Esophagus squamous epithelium (tissue), 5 donors: Measurements from ENCODE around the gene HIRA. TPM values are rescaled to one million over a fixed set of nuclear protein-coding genes. Genes with fewer than 3 reads are reported as not detected.

Experiments used
- DNase-seq: peaks from one replicate; lab custom pipeline; 2025; lab: John Stamatoyannopoulos, UW
- H3K27ac ChIP-seq, 4 donors: fragments of 200-600 bp; sonication (generic); one replicate each; pipeline ENCODE4 v1.5.1; 2016 to 2019; ENCODE audit warnings: mild to moderate bottlenecking in 1 of 4
- H3K27me3 ChIP-seq, 4 donors: fragments of 200-600 bp; sonication (generic); 1 replicate in 3 of 4; 2 replicates in 1 of 4; pipeline versions ENCODE4 v1.5.1 to v1.6.0; 2017 to 2021; ENCODE audit warnings: antibody characterized with exemption in 1 of 4
- H3K36me3 ChIP-seq, 3 donors: fragments of 200-600 bp; sonication (generic); one replicate each; pipeline ENCODE4 v1.5.1; 2016 to 2019
- H3K4me1 ChIP-seq, 3 donors: fragments of 200-600 bp; sonication (generic); one replicate each; pipeline ENCODE4 v1.5.1; 2017 to 2019
- H3K4me3 ChIP-seq, 4 donors: fragments of 200-600 bp; sonication (generic); 1 replicate in 3 of 4; 2 replicates in 1 of 4; pipeline ENCODE4 v1.5.1; 2016 to 2019; ENCODE audit warnings: mild to moderate bottlenecking in 2 of 4, moderate library complexity in 1 of 4
- H3K9me3 ChIP-seq, 3 donors: fragments of 200-600 bp; sonication (generic); one replicate each; pipeline ENCODE4 v1.5.1; 2016 to 2019
- CTCF ChIP-seq, 6 experiments: fragments of 450-650 bp in 4 of 6; fragments of 200-600 bp in 2 of 6; sonication (generic) in 2 of 6; IDR thresholded peaks; one replicate each; pipeline ENCODE4 v1.5.1; 2016 to 2019; ENCODE audit warnings: antibody characterized with exemption in 6 of 6, mild to moderate bottlenecking in 4 of 6, moderate library complexity in 4 of 6
- POLR2A ChIP-seq, 4 donors: fragments of 450-650 bp; IDR thresholded peaks; one replicate each; pipeline ENCODE4 v1.6.1; 2017; ENCODE audit warnings: antibody characterized with exemption in 4 of 4, mild to moderate bottlenecking in 4 of 4, moderate library complexity in 3 of 4
- WGBS, 2 donors: methylation state at CpG; one replicate each; pipeline ENCODE4 v1.1.5; 2018; 5-methylcytosine and 5-hydroxymethylcytosine counted together
- intact Hi-C: fragments of 100-400 bp; cut with DNase I; formaldehyde crosslinking; loops from one replicate; pipeline ENCODE4 v1.15.0; 2022
- total RNA-seq, 4 donors: library from RNA; depleted of rRNA; stranded (reverse); fragments of >200 nt; gene quantifications; one replicate each; pipeline ENCODE4 v1.1.0, GENCODE V29; 2016
- donor health status: DM: yes; HTN: yes; CAD: no.

HIRA gene
- total RNA-seq, 4 donors from 2014 or later, result 11.2 to 19.8 (median 14.4) TPM

- H3K4me1 ChIP-seq, result no peaks in the 10 kb centered on the region
- intact Hi-C loops, result no loop called here
- no peaks in the 10 kb centered on the region for H3K9me3 ChIP-seq
- H3K27me3 ChIP-seq, result no peaks in the 10 kb centered on the region
- H3K4me3 ChIP-seq, result no peak overlapping the region
- 80 to 93% methylated on average over 4 to 6 of the region's 6 CpGs for WGBS, 2 donors
- TF ChIP-seq POLR2A (IDR thresholded peaks at IDR 0.05) (no peak), CTCF (IDR thresholded peaks at IDR 0.05) (no peak)
- H3K36me3 ChIP-seq, result peaks cover 16 to 100% (median 43%) of the 10 kb centered on the region in 3 donors
- DNase-seq, result no peak
- no peak overlapping the region for H3K27ac ChIP-seq
These were observed 79.9 kb downstream of the HIRA start for GRCh38 chr22:19351604-19352003.

DNA sequence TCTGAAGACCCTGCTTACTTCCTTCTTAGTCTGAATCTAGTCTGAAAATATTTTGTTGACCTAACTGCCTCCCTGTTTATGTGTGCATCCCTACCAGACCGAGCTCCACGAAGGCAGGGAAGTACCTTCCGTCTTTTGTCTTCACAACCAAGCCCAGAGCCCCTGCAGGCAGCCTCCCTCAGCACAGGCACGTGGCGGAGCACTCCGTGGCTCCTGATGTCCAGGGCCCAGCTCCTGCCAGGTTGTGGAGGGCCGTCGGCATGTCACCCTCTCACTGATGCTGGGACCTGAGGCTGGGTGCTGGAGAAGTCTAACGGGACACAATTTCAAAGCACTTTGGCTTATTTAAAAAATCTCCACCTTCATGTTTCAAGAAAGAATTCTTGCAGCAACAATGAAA, 80.6 kb downstream of the HIRA start:
- Histone ChIP-seq H3K4me1 (no peaks in the 10 kb centered on the region), H3K9me3 (no peaks in the 10 kb centered on the region), H3K36me3 (peaks cover 22 to 100% (median 38%) of the 10 kb centered on the region in 3 donors), H3K4me3 (no peak overlapping the region), H3K27ac (no peak overlapping the region), H3K27me3 (no peaks in the 10 kb centered on the region)
- intact Hi-C loops, result no loop called here
- whole genome bisulfite sequencing, 2 donors, result 67 to 97% methylated on average over 1 to 7 of the region's 9 CpGs
- TF ChIP-seq CTCF (IDR thresholded peaks at IDR 0.05) (no peak), POLR2A (IDR thresholded peaks at IDR 0.05) (no peak)
- no peak for DNase-seq

- Histone ChIP-seq H3K27me3 (no peaks in the 10 kb centered on the region), H3K9me3 (no peaks in the 10 kb centered on the region), H3K4me3 (no peak overlapping the region), H3K27ac (no peak overlapping the region), H3K4me1 (no peaks in the 10 kb centered on the region), H3K36me3 (peaks cover 26 to 100% (median 33%) of the 10 kb centered on the region in 3 donors)
- no peak for DNase-seq
- TF ChIP-seq POLR2A (IDR thresholded peaks at IDR 0.05) (no peak), CTCF (IDR thresholded peaks at IDR 0.05) (no peak)
- 86 to 93% methylated on average over 1 of the region's 1 CpG for WGBS, 2 donors
- intact Hi-C loops, result no loop called here
These were observed 81.1 kb downstream of the HIRA start for GRCh38 chr22:19350476-19350859.

- 89% methylated on average over 4 to 5 of the region's 5 CpGs for WGBS, 2 donors
- Histone ChIP-seq H3K4me1 (no peaks in the 10 kb centered on the region), H3K4me3 (no peak overlapping the region), H3K36me3 (peaks cover 26 to 100% (median 31%) of the 10 kb centered on the region in 3 donors), H3K27ac (no peak overlapping the region), H3K27me3 (no peaks in the 10 kb centered on the region), H3K9me3 (no peaks in the 10 kb centered on the region)
- no peak for DNase-seq
- intact Hi-C loops, result no loop called here
- TF ChIP-seq CTCF (IDR thresholded peaks at IDR 0.05), result no peak
- no peak for TF ChIP-seq POLR2A (IDR thresholded peaks at IDR 0.05)
These were observed 81.6 kb downstream of the HIRA start for GRCh38 chr22:19349778-19350475.

DNA sequence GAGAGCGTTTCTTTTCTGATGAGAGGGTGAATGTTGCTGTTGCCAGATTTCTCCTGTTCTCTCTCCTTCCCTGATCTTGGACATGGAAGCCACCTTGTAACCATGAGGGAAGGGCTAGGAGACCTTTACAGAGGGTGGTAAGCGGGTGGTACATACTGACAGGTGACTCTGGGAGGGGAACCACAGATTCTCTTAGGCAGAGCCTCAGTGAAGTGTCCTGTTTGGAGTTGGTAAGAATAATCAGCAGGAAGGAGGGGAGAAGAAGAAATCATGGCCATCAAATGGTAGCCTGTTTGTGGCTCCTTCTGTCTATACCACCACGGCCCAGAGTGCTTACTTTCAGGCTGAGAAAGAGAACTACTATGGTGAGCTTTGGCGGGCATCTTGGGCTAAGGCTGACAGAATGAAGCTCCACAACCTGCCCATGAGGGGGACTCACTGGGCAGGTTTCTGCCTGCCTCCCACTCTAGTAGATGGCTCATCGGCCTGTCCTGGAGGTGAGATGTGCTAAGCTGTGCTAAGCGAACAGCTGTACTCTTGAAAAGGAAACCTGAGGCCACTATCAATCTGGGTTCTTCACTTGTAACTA, 84.8 kb downstream of the HIRA start:
- DNase-seq, result no peak
- Histone ChIP-seq H3K9me3 (no peaks in the 10 kb centered on the region), H3K4me3 (no peak overlapping the region), H3K4me1 (no peaks in the 10 kb centered on the region), H3K27ac (no peak overlapping the region), H3K27me3 (no peaks in the 10 kb centered on the region), H3K36me3 (peaks cover 12 to 96% (median 22%) of the 10 kb centered on the region in 3 donors)
- WGBS, 2 donors, result 93 to 98% methylated on average over 6 of the region's 6 CpGs
- intact Hi-C loops, result no loop called here
- no peak for TF ChIP-seq CTCF (IDR thresholded peaks at IDR 0.05)
- no peak for TF ChIP-seq POLR2A (IDR thresholded peaks at IDR 0.05)
